Esophagus squamous epithelium (tissue), 4 donors: ENCODE measurements around the gene MFAP2.
"Not testable (repeated sequence)": the region's sequence is repeated elsewhere in the genome, so short reads cannot be mapped to it uniquely, and the experiment has no call there.

ENCODE experiments used
- CTCF ChIP-seq, 6 experiments: fragments of 450-650 bp in 4 of 6; fragments of 200-600 bp in 2 of 6; sonication (generic) in 2 of 6; IDR thresholded peaks; one replicate each; pipeline ENCODE4 v1.5.1; 2016 to 2019; ENCODE audit warnings: antibody characterized with exemption in 6 of 6, mild to moderate bottlenecking in 4 of 6, moderate library complexity in 4 of 6
- POLR2A ChIP-seq, 4 donors: fragments of 450-650 bp; IDR thresholded peaks; one replicate each; pipeline ENCODE4 v1.6.1; 2017; ENCODE audit warnings: antibody characterized with exemption in 4 of 4, mild to moderate bottlenecking in 4 of 4, moderate library complexity in 3 of 4

- not testable (repeated sequence) for TF ChIP-seq CTCF, POLR2A (IDR thresholded peaks at IDR 0.05)
Observed at GRCh38 chr1:16946185-16946584, 34.2 kb downstream of the MFAP2 start.
